Heart right ventricle (tissue), 16 donors: ENCODE results near the gene MAGI2. TPM values are rescaled to one million over a fixed set of nuclear protein-coding genes. Genes with fewer than 3 reads are reported as not detected.

Experiments
- ATAC-seq, 8 donors: fragments of 200-7000 bp; cut with Tn5 transposase; one replicate each; pipeline ENCODE4 v1.9.1; 2020; ENCODE audit warnings: mild to moderate bottlenecking in 8 of 8, moderate library complexity in 8 of 8, moderate number of reproducible peaks in 1 of 8
- DNase-seq, 2 donors: peaks; one replicate each; pipeline ENCODE4 v3.0.0-alpha.2; 2020
- H3K27ac ChIP-seq, 10 donors: fragments of 200-600 bp; sonication (generic) in 2 of 10; one replicate each; pipeline versions ENCODE4 v1.5.0 to v1.8.0; 2020 to 2022; ENCODE audit warnings: mild to moderate bottlenecking in 3 of 10
- H3K27me3 ChIP-seq, 7 donors: fragments of 200-600 bp; one replicate each; pipeline ENCODE4 v1.8.0; 2021 to 2022; ENCODE audit warnings: mild to moderate bottlenecking in 2 of 7
- H3K36me3 ChIP-seq, 9 donors: fragments of 200-600 bp; sonication (generic) in 1 of 9; one replicate each; pipeline versions ENCODE4 v1.5.0 to v1.8.0; 2020 to 2022; ENCODE audit warnings: mild to moderate bottlenecking in 2 of 9
- H3K4me1 ChIP-seq, 9 donors: fragments of 200-600 bp; sonication (generic) in 1 of 9; one replicate each; pipeline versions ENCODE4 v1.5.0 to v1.8.0; 2020 to 2022; ENCODE audit warnings: mild to moderate bottlenecking in 4 of 9
- H3K4me3 ChIP-seq, 10 donors: fragments of 200-600 bp; sonication (generic) in 2 of 10; one replicate each; pipeline versions ENCODE4 v1.5.0 to v1.8.0; 2020 to 2022; ENCODE audit warnings: mild to moderate bottlenecking in 7 of 10, moderate library complexity in 2 of 10
- H3K9me3 ChIP-seq, 11 donors: fragments of 200-600 bp in 10 of 11; sonication (generic) in 2 of 11; one replicate each; pipeline versions ENCODE4 v1.5.0 to v1.8.0; 2013 to 2022; ENCODE audit warnings: mild to moderate bottlenecking in 2 of 11, control low read depth in 1 of 11, moderate library complexity in 1 of 11
- WGBS, 2 donors: extraction: QIAGEN DNeasy Blood & Tissue Kit; methylation state at CpG; one replicate each; pipeline ENCODE4 v1.1.7; 2013; ENCODE audit warnings: inconsistent platforms in 1 of 2; 5-methylcytosine and 5-hydroxymethylcytosine counted together
- intact Hi-C, 10 donors: fragments of 100-400 bp; cut with DNase I; formaldehyde crosslinking; loops; one replicate each; pipeline versions ENCODE4 v1.11.1 to v1.14.2; 2022
- polyA plus RNA-seq, 2 donors: library from polyadenylated mRNA; stranded (reverse); fragments of 200-250 nt; gene quantifications; one replicate each; pipeline ENCODE4 v1.2.3, GENCODE V29; 2013
- total RNA-seq, 10 donors: library from RNA; stranded (reverse); fragmentation: NEBNext Ultra II Directional in 3 of 10; extraction: Animal tissue kit (Norgen Biotek cat#: 25700) in 3 of 10; gene quantifications; one replicate each; pipeline versions ENCODE4 v1.2.1 to v1.2.4, GENCODE V29; 2021 to 2023
- TF ChIP-seq, protein P1 (sequence below), 9 donors: fragments of 200-600 bp; sonication (generic) in 2 of 9; IDR thresholded peaks; one replicate each; pipeline versions ENCODE4 v1.5.0 to v1.8.0; 2021 to 2022; ENCODE audit warnings: antibody characterized with exemption in 9 of 9, mild to moderate bottlenecking in 5 of 9, moderate library complexity in 1 of 9
- donor health status: Arrhythmogenic right ventricular cardiomyopathy.
- donor health status: ischemic (EF 13 %, LVEDD 7.1; RV severe dilation, severe dysfunction).
- donor health status: healthy with polysubstance abuse.
- donor health status: DM: no; HTN: yes; CAD: no.
- donor health status: DM: no; HTN: no; CAD: no.
- donor health status: ischemic (EF 25% LVEDD 6.9; RV normal size, moderate dysfunction).
- donor health status: ischemic (EF 25% LVEDD 5.7; RV mildly dilated, moderate dysfunction).
- donor health status: healthy.
- donor health status: DM: yes; HTN: yes; CAD: no.
- donor health status: Ischemic cardiomyopathy.
- donor health status: ischemic (EF 35%, LVEDD 5.7; RV mildly dilated, moderate dysfunction).
- donor health status: nonischemic (EF 11% LVEDD 7.7; RV severe dilation, severe dysfunction).
- donor health status: DM: yes; HTN: yes; CAD: no.
- donor health status: PGD.
- donor health status: ischemic (EF 29% LVEDD 5.4; RV normal size, mild dysfunction).
- donor health status: nonischemic (EF 23%, LVEDD 6.1; RV moderate dilation, normal function).

MAGI2 gene
- total and polyA plus RNA-seq, 12 donors = 0.83 to 6.0 (median 4.1) TPM

DNA sequence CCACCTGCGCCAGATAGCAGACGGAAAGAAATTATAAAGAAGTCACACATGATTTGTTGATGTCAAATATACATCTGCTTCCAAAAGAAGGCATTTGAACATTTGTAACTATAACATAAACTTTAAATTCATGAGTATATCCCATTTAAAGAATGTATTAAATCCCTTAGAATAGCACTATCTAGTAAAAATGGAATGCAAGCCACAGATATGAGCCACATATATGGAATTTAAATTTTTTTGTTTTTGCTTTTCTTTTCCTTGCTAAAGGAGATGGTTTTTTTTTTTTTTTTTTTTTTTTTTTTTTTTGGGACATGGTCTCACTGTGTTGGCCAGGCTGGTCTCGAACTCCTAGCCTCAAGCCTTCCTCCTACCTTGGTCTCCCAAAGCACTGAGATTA lies 924.1 kb downstream of the MAGI2 start:
- Histone ChIP-seq H3K4me3 (no peak overlapping the region), H3K4me1 (no peaks in the 10 kb centered on the region), H3K36me3 (no peaks in the 10 kb centered on the region), H3K27ac (no peak overlapping the region), H3K9me3 (no peaks in the 10 kb centered on the region), H3K27me3 (no peaks in the 10 kb centered on the region)
- ATAC-seq (no peak), DNase-seq (no peak)
- intact Hi-C loops = no loop called here
- 79 to 83% methylated on average over 3 of the region's 3 CpGs for WGBS, 2 donors
- TF ChIP-seq, protein P1, sequence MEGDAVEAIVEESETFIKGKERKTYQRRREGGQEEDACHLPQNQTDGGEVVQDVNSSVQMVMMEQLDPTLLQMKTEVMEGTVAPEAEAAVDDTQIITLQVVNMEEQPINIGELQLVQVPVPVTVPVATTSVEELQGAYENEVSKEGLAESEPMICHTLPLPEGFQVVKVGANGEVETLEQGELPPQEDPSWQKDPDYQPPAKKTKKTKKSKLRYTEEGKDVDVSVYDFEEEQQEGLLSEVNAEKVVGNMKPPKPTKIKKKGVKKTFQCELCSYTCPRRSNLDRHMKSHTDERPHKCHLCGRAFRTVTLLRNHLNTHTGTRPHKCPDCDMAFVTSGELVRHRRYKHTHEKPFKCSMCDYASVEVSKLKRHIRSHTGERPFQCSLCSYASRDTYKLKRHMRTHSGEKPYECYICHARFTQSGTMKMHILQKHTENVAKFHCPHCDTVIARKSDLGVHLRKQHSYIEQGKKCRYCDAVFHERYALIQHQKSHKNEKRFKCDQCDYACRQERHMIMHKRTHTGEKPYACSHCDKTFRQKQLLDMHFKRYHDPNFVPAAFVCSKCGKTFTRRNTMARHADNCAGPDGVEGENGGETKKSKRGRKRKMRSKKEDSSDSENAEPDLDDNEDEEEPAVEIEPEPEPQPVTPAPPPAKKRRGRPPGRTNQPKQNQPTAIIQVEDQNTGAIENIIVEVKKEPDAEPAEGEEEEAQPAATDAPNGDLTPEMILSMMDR (IDR thresholded peaks at IDR 0.05) = no peak

DNA sequence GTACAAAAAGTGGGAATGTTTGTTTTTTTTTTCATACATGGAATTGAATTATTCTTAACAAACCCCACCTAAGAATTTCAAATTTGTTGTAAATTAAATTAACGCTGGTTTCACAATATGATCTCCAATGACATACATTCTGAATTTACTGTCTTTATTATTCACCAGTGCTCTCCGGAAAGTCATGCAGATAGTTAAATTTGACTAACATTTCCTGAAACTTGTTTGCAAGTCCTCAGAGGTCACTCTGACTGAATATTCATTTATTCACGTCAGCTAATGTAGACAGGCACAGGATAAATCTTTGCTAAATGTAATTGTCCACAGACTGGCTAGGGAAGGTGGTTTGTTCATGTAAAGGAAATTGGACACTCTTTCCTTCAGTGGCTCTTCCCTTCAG lies 924.5 kb downstream of the MAGI2 start:
- WGBS, 2 donors = 72 to 81% methylated on average over 3 of the region's 3 CpGs

DNA sequence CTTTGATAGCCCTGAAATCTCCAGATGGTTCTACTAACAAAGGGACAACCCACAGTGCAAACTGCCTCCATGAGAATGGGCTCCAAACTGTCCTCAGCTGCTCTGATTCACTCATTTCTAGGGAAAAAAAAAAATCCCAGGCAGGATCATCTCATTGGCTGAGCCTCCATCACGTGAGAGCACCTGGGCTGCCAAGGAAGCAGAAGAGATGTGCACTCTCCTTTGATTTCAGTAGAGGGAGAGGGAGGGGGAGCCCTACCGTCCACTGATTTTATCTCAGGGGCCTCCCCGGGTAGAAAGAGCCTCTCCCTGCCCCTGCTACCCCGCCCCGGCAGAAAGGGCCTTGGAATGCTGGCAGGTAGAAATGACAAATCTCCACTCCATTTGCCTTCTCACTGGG lies 929.5 kb downstream of the MAGI2 start:
- no peak for DNase-seq
- no peaks in the 10 kb centered on the region for H3K36me3 ChIP-seq
- H3K4me3 ChIP-seq = no peak overlapping the region
- WGBS, 2 donors = 67 to 81% methylated on average over 5 of the region's 5 CpGs
- no peaks in the 10 kb centered on the region for H3K4me1 ChIP-seq
- H3K9me3 ChIP-seq = no peaks in the 10 kb centered on the region
- no peak for ATAC-seq
- H3K27ac ChIP-seq = no peak overlapping the region
- intact Hi-C loops = no loop called here
- TF ChIP-seq, protein P1 (IDR thresholded peaks at IDR 0.05) = no peak
- no peaks in the 10 kb centered on the region for H3K27me3 ChIP-seq

More for the DNA sequence above, 924.5 kb downstream of the MAGI2 start:
- Histone ChIP-seq H3K4me1 (no peaks in the 10 kb centered on the region), H3K27ac (no peak overlapping the region), H3K4me3 (no peak overlapping the region), H3K27me3 (no peaks in the 10 kb centered on the region), H3K9me3 (no peaks in the 10 kb centered on the region), H3K36me3 (no peaks in the 10 kb centered on the region)
- no peak for ATAC-seq
- DNase-seq = no peak
- intact Hi-C loops = no loop called here
- TF ChIP-seq, protein P1 (IDR thresholded peaks at IDR 0.05) = no peak

DNA sequence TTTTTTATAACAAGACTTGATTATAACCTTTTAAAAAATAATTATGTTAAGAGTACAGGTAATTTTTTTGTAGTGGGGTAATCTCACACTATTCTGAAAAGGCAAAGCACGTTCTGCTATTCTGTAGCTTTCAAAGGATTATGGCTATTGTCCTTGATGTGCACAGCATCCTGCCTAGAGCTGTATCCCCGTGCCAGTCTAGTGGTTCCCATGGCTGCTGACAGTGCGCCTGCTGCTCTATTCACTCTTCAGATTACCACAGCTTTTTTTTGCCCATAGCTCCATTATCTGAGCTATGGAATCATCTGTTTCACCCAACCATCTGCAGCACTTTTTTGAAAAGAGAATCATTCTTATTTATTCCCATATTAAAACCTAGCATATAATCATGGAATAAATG lies 931.5 kb downstream of the MAGI2 start:
- ATAC-seq (no peak), DNase-seq (no peak)
- H3K4me1 ChIP-seq = no peaks in the 10 kb centered on the region
- TF ChIP-seq, protein P1 (IDR thresholded peaks at IDR 0.05) = no peak
- WGBS, 2 donors = 79 to 83% methylated on average over 3 of the region's 3 CpGs
- H3K4me3 ChIP-seq = no peak overlapping the region
- H3K27me3 ChIP-seq = no peaks in the 10 kb centered on the region
- intact Hi-C loops = no loop called here
- no peaks in the 10 kb centered on the region for H3K9me3 ChIP-seq
- H3K27ac ChIP-seq = no peak overlapping the region
- H3K36me3 ChIP-seq = no peaks in the 10 kb centered on the region
